ENCODE results near the gene GUCY1B1. TPM values are rescaled to one million over a fixed set of nuclear protein-coding genes. Genes with fewer than 3 reads are reported as not detected.

Gene GUCY1B1
- total RNA-seq, 1 experiment from 2014 or later = not detected

- ATAC-seq (no peak), DNase-seq (ENCODE audit: low read depth, low spot score) (no peak)
- Histone ChIP-seq H3K9me3 (ENCODE audit: control insufficient read depth in 1 of 2, insufficient read depth in 1 of 2, low read depth in 1 of 2, low read length in 2 of 2) (no peaks in the 10 kb centered on the region), H3K4me2 (ENCODE audit: low read length) (no peak overlapping the region), H3K9ac (ENCODE audit: low read length) (no peak overlapping the region), H2AFZ (ENCODE audit: low read depth, low read length, poor library complexity, severe bottlenecking) (no peak overlapping the region), H3K27me3 (ENCODE audit: insufficient read depth, low read length) (no peaks in the 10 kb centered on the region), H3K79me2 (ENCODE audit: insufficient read depth, low read length) (no peaks in the 10 kb centered on the region), H3K9me2 (ENCODE audit: insufficient read depth) (no peaks in the 10 kb centered on the region), H3K4me3 (replicated peaks in 1 of 2; ENCODE audit: low read depth in 1 of 2, low read length in 2 of 2) (no peak overlapping the region), H4K20me1 (ENCODE audit: insufficient read depth) (no peaks in the 10 kb centered on the region), H3K36me3 (ENCODE audit: control insufficient read depth in 1 of 2, insufficient read depth in 2 of 2, low read length in 2 of 2) (no peaks in the 10 kb centered on the region), H3K27ac (ENCODE audit: low read depth, low read length) (no peak overlapping the region), H3K4me1 (ENCODE audit: control insufficient read depth in 1 of 2, insufficient read depth in 2 of 2, low read length in 2 of 2) (no peaks in the 10 kb centered on the region)
- CTCF ChIA-PET = no interaction called here
- no peak for TF ChIP-seq EGR1 (IDR thresholded peaks at IDR 0.05; ENCODE audit: low read depth)
- TF ChIP-seq CTCF (IDR thresholded peaks at IDR 0.05 in 2 of 3, conservative IDR thresholded peaks at IDR 0.05 in 1 of 3; ENCODE audit: borderline replicate concordance in 1 of 3, insufficient read depth in 1 of 3, low read depth in 2 of 3, low read length in 2 of 3) = no peak
- no peak for TF ChIP-seq ZNF274 (IDR thresholded peaks at IDR 0.05; ENCODE audit: low read depth, low read length)
- TF ChIP-seq JUND (IDR thresholded peaks at IDR 0.05) = no peak
- TF ChIP-seq ZFX (IDR thresholded peaks at IDR 0.05) = no peak
- no peak for TF ChIP-seq ATF3 (IDR thresholded peaks at IDR 0.05)
- TF ChIP-seq POLR2AphosphoS5 (IDR thresholded peaks at IDR 0.05; ENCODE audit: low read depth, low read length) = no peak
- TF ChIP-seq RAD21 (IDR thresholded peaks at IDR 0.05; ENCODE audit: low read depth) = no peak
- no peak for TF ChIP-seq REST (IDR thresholded peaks at IDR 0.05; ENCODE audit: low read depth)
- no peak for TF ChIP-seq TCF7L2 (IDR thresholded peaks at IDR 0.05; ENCODE audit: borderline replicate concordance, extremely low read depth, insufficient read depth, insufficient read length)
- no peak for TF ChIP-seq CBX3 (IDR thresholded peaks at IDR 0.05; ENCODE audit: low read depth)
- POLR2A ChIA-PET = no interaction called here
- RAD21 ChIA-PET (ENCODE audit: low non-redundant PET in 1 of 2, low total read pairs in 2 of 2, uncharacterized antibody in 2 of 2, unreplicated experiment in 2 of 2) = no interaction called here
- no TSS peak for BruUV-seq (replicated peaks)
- intact Hi-C loops (cut with micrococcal nuclease) = no loop called here
These were observed 94.4 kb downstream of the GUCY1B1 start for GRCh38 chr4:155853189-155853588.

Data from HCT116 (cell line).